ENCODE results near the gene DENND1A.

- no peak for TF ChIP-seq POLR2AphosphoS5 (IDR thresholded peaks at IDR 0.05; ENCODE audit: low read depth)
- no peak for TF ChIP-seq CTCF (conservative IDR thresholded peaks at IDR 0.05; ENCODE audit: low read depth in 2 of 2)
- no peak for TF ChIP-seq EZH2 (IDR thresholded peaks at IDR 0.05; ENCODE audit: low read depth, unreplicated experiment)
- TF ChIP-seq REST (IDR thresholded peaks at IDR 0.05; ENCODE audit: unreplicated experiment) = no peak
- no peak for TF ChIP-seq STAT1 (IDR thresholded peaks at IDR 0.05; ENCODE audit: unreplicated experiment)
- TF ChIP-seq EZH2phosphoT487 (IDR thresholded peaks at IDR 0.05; ENCODE audit: unreplicated experiment) = no peak
- TF ChIP-seq ZNF331 (CRISPR knock-in tag; IDR thresholded peaks at IDR 0.05; ENCODE audit: low read depth) = no peak
- TF ChIP-seq JUNB (IDR thresholded peaks at IDR 0.05; ENCODE audit: unreplicated experiment) = no peak
- no peak for TF ChIP-seq CREB1 (CRISPR knock-in tag; IDR thresholded peaks at IDR 0.05; ENCODE audit: low read depth)
- no peak for TF ChIP-seq NANOG (IDR thresholded peaks at IDR 0.05; ENCODE audit: borderline replicate concordance)
- no peak for TF ChIP-seq ETS1 (IDR thresholded peaks at IDR 0.05)
These were observed 517.6 kb downstream of the DENND1A start for GRCh38 chr9:123412171-123412820.
